OCI-LY3 (cell line): ENCODE measurements around the gene GYS2.
A peak's percentile ranks its signal among the peaks of the same experiment; 100 is the strongest.

ENCODE experiments used
- H2AFZ ChIP-seq: fragments of 200-600, 300-600 bp; shearing (Covaris generic); 2 replicates; pipeline ENCODE4 v1.6.0; 2014; ENCODE audit warnings: antibody characterized with exemption, low read depth, low read length
- H3K27ac ChIP-seq: fragments of 200-600, 300-600 bp; sonication (generic); 2 replicates; pipeline ENCODE4 v1.5.1; 2014; ENCODE audit warnings: mild to moderate bottlenecking, low read length, moderate library complexity, mixed read lengths
- H3K27me3 ChIP-seq: fragments of 200-600, 300-600 bp; sonication (generic); 2 replicates; pipeline ENCODE4 v1.6.1; 2014; ENCODE audit warnings: low read depth, low read length, mixed read lengths
- H3K36me3 ChIP-seq: fragments of 200-600, 300-600 bp; sonication (generic); replicated peaks from 2 replicates; pipeline ENCODE3; 2014; ENCODE audit warnings: low read depth, low read length, mixed read lengths
- H3K4me1 ChIP-seq: fragments of 300-600, 200-600 bp; sonication (generic); 2 replicates; pipeline ENCODE4 v1.6.1; 2014; ENCODE audit warnings: low read length, mixed read lengths
- H3K4me2 ChIP-seq: fragments of 200-600, 300-600 bp; sonication (generic); 2 replicates; pipeline ENCODE4 v1.6.1; 2014; ENCODE audit warnings: low read length, mixed read lengths
- H3K4me3 ChIP-seq: fragments of 300-600, 200-600 bp; sonication (generic); 2 replicates; pipeline ENCODE4 v1.5.1; 2014; ENCODE audit warnings: antibody characterized with exemption, mild to moderate bottlenecking, low read length, moderate library complexity
- H3K79me2 ChIP-seq: fragments of 300-600, 200-600 bp; shearing (Covaris generic); 2 replicates; pipeline ENCODE4 v1.6.1; 2014; ENCODE audit warnings: mild to moderate bottlenecking, low read length, mixed read lengths
- H3K9ac ChIP-seq: fragments of 300-600, 200-600 bp; shearing (Covaris generic); 2 replicates; pipeline ENCODE4 v1.6.0; 2014; ENCODE audit warnings: mild to moderate bottlenecking, low read length, moderate library complexity
- H3K9me3 ChIP-seq: fragments of 200-600, 300-600 bp; shearing (Covaris generic); 2 replicates; pipeline ENCODE4 v1.6.1; 2014; ENCODE audit warnings: low read length, mixed read lengths; ENCODE audit not compliant: insufficient read depth
- H4K20me1 ChIP-seq: fragments of 200-600, 300-600 bp; sonication (generic); 2 replicates; pipeline ENCODE4 v1.6.1; 2016; ENCODE audit warnings: low read length, mixed read lengths; ENCODE audit not compliant: insufficient read depth
- CTCF ChIP-seq: fragments of 200-600, 300-600 bp; sonication (generic); IDR thresholded peaks from 2 replicates; pipeline ENCODE4 v1.5.1; 2014; ENCODE audit warnings: antibody characterized with exemption, low read length, low read depth
- EZH2phosphoT487 ChIP-seq: fragments of 200-600 bp; shearing (Covaris generic); IDR thresholded peaks from 2 replicates; pipeline ENCODE4 v1.6.1; 2018; ENCODE audit warnings: antibody characterized with exemption, mixed run types, low read depth

Gene GYS2

GRCh38 chr12:21499765-21500164, 104.9 kb downstream of the GYS2 start:
- Histone ChIP-seq H3K4me2 (peak overlapping the region; percentile 76), H3K9ac (no peak overlapping the region), H2AFZ (no peak overlapping the region), H3K27ac (no peak overlapping the region), H3K27me3 (no peaks in the 10 kb centered on the region), H3K9me3 (no peaks in the 10 kb centered on the region), H3K4me1 (peaks cover 18% of the 10 kb centered on the region), H3K36me3 (peaks cover 24% of the 10 kb centered on the region), H3K4me3 (no peak overlapping the region), H4K20me1 (no peaks in the 10 kb centered on the region; the same call in 1 of the 2 replicates), H3K79me2 (peaks cover 46% of the 10 kb centered on the region)
- TF ChIP-seq EZH2phosphoT487 (no peak), CTCF (no peak)
